LNCaP clone FGC (cell line): ENCODE measurements around the gene WTAP.

Source experiments
- DNase-seq: peaks from one replicate; pipeline ENCODE4 v3.0.0-alpha.2; 2011; ENCODE audit warnings: low read depth
- H3K4me3 ChIP-seq: 2 replicates; pipeline ENCODE4 v1.5.1; 2011; ENCODE audit warnings: mild to moderate bottlenecking, low read depth, low read length, control low read depth
- CTCF ChIP-seq: IDR thresholded peaks from 2 replicates; pipeline ENCODE4 v1.5.1; 2012; ENCODE audit warnings: mild to moderate bottlenecking; ENCODE audit not compliant: control insufficient read depth, insufficient read depth; ENCODE audit errors: extremely low read depth

The WTAP gene

GRCh38 chr6:159800141-159800865 is 73.0 kb downstream of the WTAP start, which contains the start of gene PNLDC1:
Gene PNLDC1 (plus strand): TSS chr6:159800276. CDS start chr6:159800308, 32 bp downstream.
- TF ChIP-seq CTCF, result no peak
- DNase-seq, result no peak
- no peak within 1 kb of the TSS for H3K4me3 ChIP-seq

- DNase-seq, result no peak
- no peak for TF ChIP-seq CTCF
- H3K4me3 ChIP-seq, result no peak overlapping the region
Measured at GRCh38 chr6:159801935-159802334, 74.6 kb downstream of the WTAP start.

- H3K4me3 ChIP-seq, result no peak overlapping the region
- DNase-seq, result no peak
- TF ChIP-seq CTCF, result no peak
Measured at GRCh38 chr6:159804504-159804903, 77.2 kb downstream of the WTAP start.

GRCh38 chr6:159805440-159806020 is 78.2 kb downstream of the WTAP start:
- no peak for TF ChIP-seq CTCF
- H3K4me3 ChIP-seq, result no peak overlapping the region
- no peak for DNase-seq
